ENCODE results near the gene MAPK11.

MAPK11 gene

DNA sequence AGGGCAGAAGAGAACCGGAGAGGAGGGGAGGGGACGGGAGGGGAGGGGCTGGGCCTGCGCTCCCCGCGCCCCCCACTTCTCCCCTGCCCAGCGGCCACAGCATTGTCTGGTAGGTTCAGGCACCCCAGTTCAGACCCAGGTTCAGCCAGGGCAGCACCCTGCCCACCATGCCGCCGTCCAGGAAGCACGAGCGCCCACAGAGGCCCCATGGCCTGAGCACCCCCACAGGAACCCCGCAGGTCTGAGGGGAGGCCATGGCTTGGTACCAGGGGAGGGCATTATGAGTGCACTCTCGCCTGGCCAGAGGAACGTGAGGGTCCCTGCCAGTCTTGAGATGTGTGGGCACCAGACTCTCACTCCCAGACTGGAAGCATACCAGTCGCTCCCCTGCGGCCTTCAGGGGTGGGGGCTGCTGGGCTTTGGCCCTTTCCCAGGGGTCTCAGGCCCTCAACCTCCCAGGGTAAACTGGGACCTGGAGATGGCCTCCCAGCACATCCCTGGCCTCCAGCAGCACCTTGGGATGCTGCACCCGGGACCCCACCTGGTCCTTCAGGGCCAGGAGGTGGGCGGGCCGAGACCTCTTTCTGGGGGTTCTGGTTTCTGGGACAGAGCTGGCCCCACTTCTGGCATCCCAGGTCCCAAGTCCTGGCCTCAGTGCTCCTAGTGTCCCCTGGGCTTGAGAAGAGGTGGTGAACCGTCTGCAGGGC lies 37.9 kb upstream of the MAPK11 start:
- 88 to 90% methylated on average over 14 to 17 of the region's 19 CpGs for WGBS, 2 experiments (ENCODE audit: insufficient coverage in 2 of 2)
- H3K4me3 ChIP-seq (ENCODE audit: extremely low read depth, insufficient read depth, low read length, poor library complexity, severe bottlenecking) = no peak overlapping the region
- H3K27ac ChIP-seq (ENCODE audit: low read depth, low read length, severe bottlenecking) = peak overlapping the region; percentile 44
- H3K36me3 ChIP-seq (ENCODE audit: control insufficient read depth, insufficient read depth, low read length) = peaks cover 16% of the 10 kb centered on the region
- peaks cover 38% of the 10 kb centered on the region for H3K4me1 ChIP-seq (ENCODE audit: control insufficient read depth, insufficient read depth, low read length, poor library complexity, severe bottlenecking)
- no peaks in the 10 kb centered on the region for H3K9me3 ChIP-seq (ENCODE audit: control insufficient read depth, low read length)

DNA sequence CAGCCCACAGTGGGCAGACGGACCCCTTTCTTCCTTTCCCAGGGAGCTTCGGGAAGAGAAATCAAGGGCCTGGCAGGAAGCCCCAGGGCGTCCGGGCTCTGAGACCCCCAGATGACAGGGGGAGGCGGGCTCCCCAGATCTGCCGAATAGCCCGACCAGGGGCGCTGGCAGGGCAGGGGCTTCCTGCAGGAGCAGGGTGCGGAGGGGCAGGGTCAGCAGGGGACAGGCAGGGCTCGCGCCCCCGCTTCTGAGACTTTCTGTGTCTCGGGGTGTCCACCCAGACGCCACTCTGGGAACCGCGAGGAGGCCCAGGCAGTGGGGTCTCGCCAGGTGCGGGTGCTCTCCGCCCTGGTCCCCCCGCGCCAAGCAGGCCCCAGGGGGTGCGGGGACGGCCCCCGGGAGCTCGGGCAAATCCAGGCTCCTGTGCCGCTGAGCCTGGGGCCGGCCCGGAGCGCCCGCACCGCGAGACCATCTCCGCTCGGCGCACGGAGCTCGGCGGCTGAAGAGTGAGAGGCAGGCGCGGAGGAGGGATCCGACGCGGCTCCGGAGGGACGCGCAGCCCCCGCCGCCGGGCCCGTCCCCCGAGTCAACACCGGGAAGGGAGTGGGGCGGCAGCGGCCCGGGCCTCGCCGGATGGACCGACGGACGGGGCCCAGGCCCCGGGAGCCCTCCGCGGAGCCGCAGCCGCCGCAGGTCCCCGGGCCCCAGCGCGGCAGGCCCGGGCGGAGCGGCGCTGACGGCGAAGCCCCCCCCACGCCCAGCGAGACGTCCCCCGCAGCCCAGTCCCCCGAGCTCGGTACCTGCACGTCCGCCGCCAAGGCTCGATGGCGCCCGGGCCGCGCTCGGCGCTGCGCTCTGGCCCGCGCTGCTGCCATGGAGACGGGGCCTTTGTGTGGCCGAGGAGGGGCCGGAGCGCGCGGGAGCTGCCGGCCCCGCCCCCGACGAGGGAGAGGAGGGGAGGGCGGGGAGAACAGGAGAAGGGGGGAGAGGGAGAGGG lies 36.9 kb upstream of the MAPK11 start, which contains the start of gene PLXNB2:
TSS of gene PLXNB2 (minus strand) at position 894 of the 997 bp plus-strand sequence. CDS start 17,062 bp downstream, outside the sequence.
- peaks cover 21% of the 10 kb centered on the region for H3K36me3 ChIP-seq (ENCODE audit: control insufficient read depth, insufficient read depth, low read length)
- H3K4me1 ChIP-seq (ENCODE audit: control insufficient read depth, insufficient read depth, low read length, poor library complexity, severe bottlenecking) = peaks cover 43% of the 10 kb centered on the region
- WGBS, 2 experiments (ENCODE audit: insufficient coverage in 2 of 2) = 0 to 1% methylated on average over 60 to 96 of the region's 105 CpGs
- H3K4me3 ChIP-seq (ENCODE audit: extremely low read depth, insufficient read depth, low read length, poor library complexity, severe bottlenecking) = peak within 1 kb of the TSS; percentile 79
- H3K9me3 ChIP-seq (ENCODE audit: control insufficient read depth, low read length) = no peaks in the 10 kb centered on the region
- H3K27ac ChIP-seq (ENCODE audit: low read depth, low read length, severe bottlenecking) = peak within 1 kb of the TSS; percentile 75

DNA sequence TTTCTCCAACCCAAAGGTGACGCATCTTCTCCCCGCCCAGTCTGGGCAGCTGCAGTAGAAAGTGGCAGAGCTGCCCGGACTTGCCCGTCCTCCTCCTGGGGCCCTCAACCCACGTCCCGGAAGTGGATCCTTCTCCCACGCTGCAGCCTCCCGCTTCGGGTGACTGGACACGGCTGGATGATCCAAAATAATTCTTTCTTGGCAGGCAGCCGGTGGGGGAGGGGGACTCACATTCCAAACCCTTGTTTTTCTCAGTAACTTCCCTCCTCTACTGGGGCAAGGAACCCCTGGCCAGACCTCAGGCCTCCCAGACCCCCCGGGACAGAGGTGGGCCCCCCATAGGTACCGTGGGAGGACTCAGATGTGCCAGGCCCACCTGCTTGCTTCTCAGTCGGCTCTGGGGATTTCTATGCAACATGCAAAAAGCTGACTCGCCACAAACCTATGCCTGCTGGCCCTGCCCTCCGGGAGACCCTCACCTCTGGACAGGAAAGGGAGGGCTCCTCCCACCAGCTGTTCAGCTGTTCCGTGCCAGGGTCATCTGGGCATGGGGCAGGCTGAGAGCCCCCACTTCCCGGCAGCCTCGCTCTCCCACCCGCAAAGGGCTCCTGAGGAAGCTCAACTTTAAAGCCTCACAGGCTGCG lies 35.9 kb upstream of the MAPK11 start:
- peaks cover 46% of the 10 kb centered on the region for H3K4me1 ChIP-seq (ENCODE audit: control insufficient read depth, insufficient read depth, low read length, poor library complexity, severe bottlenecking)
- H3K9me3 ChIP-seq (ENCODE audit: control insufficient read depth, low read length) = no peaks in the 10 kb centered on the region
- peak overlapping the region; percentile 79 for H3K4me3 ChIP-seq (ENCODE audit: extremely low read depth, insufficient read depth, low read length, poor library complexity, severe bottlenecking)
- WGBS, 2 experiments (ENCODE audit: insufficient coverage in 2 of 2) = 20 to 32% methylated on average over 16 to 18 of the region's 21 CpGs
- peak overlapping the region; percentile 32 for H3K27ac ChIP-seq (ENCODE audit: low read depth, low read length, severe bottlenecking)
- H3K36me3 ChIP-seq (ENCODE audit: control insufficient read depth, insufficient read depth, low read length) = peaks cover 28% of the 10 kb centered on the region

DNA sequence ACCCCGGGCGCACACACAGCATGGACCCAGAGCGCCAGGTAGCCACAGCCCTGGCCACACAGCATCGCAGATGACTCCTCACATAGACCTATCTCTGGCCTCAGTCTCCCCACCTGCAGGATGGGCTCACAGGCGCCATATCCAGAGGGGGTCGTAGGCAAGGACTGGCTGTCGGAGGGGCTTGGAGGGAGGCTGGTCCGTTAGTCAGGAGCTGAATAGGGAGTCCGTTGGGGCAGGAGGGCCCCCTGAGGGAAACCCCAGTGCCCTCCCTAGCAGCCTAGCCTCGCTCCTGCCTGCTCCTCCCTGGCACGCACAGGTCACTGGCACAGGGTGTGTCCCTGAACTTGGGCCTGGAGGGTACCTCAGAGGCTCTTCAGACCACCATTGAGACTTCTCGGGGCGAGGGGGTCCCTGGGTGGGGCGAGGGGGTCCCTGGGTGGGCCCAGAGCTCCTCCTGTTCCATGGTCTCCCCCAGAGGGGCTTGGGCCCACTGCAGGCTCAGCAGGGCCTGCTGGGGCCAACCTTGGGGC lies 35.3 kb upstream of the MAPK11 start:
- H3K36me3 ChIP-seq (ENCODE audit: control insufficient read depth, insufficient read depth, low read length) = peaks cover 34% of the 10 kb centered on the region
- no peaks in the 10 kb centered on the region for H3K9me3 ChIP-seq (ENCODE audit: control insufficient read depth, low read length)
- peaks cover 52% of the 10 kb centered on the region for H3K4me1 ChIP-seq (ENCODE audit: control insufficient read depth, insufficient read depth, low read length, poor library complexity, severe bottlenecking)
- WGBS, 2 experiments (ENCODE audit: insufficient coverage in 2 of 2) = 92 to 93% methylated on average over 7 to 10 of the region's 14 CpGs
- H3K4me3 ChIP-seq (ENCODE audit: extremely low read depth, insufficient read depth, low read length, poor library complexity, severe bottlenecking) = peak overlapping the region; percentile 79
- H3K27ac ChIP-seq (ENCODE audit: low read depth, low read length, severe bottlenecking) = peak overlapping the region; percentile 32

DNA sequence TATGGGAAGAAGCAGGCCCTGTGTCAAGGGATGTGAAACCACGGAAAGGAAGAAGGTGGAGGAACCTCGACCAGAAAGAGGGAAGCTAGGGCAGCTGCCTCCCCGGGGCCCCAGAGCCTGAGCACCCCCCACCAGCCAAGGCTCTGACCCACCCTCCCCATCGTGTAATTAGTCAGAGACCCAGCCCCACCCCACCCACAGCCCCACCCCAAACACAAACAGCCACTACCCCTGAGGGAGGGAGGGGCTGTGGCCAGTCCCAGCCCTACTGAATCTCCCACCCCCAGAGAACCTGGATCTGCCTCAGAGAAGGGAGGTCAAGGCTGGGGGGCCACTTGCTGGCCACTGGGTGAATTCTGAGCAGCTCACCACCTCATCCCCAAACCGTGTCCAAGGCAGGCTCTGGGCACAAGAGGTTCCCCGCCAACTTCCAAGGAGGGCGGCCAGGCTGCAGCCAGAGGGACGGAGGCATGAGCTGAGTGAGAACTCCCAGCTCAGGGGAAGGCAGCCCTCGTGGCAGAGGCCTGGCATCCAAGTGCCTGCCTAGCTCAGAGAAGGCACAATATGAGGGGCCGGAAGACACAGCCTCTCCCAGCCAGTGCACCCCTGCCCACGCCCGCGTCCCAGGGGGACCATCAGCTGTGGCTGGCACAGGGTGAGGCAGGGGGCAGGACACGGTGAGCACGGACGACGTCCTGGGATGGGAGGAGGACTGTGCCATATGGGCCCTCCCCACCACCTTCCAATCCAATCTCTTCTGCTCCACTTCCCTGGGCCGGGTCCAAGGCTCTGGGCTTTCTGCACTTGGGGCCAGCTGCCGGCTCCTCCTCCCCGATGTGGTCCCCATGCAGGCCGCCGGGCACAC lies 34.6 kb upstream of the MAPK11 start:
- no peaks in the 10 kb centered on the region for H3K9me3 ChIP-seq (ENCODE audit: control insufficient read depth, low read length)
- peaks cover 34% of the 10 kb centered on the region for H3K36me3 ChIP-seq (ENCODE audit: control insufficient read depth, insufficient read depth, low read length)
- no peak overlapping the region for H3K4me3 ChIP-seq (ENCODE audit: extremely low read depth, insufficient read depth, low read length, poor library complexity, severe bottlenecking)
- peaks cover 52% of the 10 kb centered on the region for H3K4me1 ChIP-seq (ENCODE audit: control insufficient read depth, insufficient read depth, low read length, poor library complexity, severe bottlenecking)
- WGBS, 2 experiments (ENCODE audit: insufficient coverage in 2 of 2) = 91% methylated on average over 15 to 18 of the region's 22 CpGs
- no peak overlapping the region for H3K27ac ChIP-seq (ENCODE audit: low read depth, low read length, severe bottlenecking)

DNA sequence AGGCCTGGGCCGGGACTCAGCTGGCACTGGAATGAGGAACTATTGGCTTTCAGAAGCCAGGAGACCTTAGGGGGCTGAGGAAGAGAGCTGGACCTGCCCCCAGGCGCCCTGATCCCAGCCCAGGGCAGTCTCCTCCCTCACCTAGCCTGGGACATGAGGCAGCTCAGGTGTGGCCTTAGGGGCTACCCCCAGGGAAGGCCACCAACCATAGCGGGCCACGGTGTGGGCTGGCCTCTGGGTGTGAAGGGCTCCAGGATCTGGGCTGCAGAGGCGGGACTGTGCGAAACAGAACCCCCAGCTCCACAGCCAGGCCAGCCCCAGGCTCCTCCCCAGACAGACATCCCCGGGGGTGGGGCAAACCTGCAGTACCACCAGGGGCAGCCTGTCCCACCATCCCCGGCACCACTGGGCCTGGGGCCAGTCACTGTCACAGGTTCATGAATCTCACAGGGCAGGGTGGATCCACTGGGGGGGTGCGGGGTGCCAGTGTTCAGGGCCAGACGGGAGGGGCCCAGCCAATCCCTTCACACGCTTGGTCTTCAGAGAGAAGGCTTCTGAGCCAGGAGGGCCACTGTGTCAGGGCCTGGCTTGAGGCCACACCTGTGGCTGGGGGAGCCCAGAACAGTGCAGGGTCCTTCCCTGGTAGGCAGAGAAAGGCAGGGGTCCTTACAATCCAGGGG lies 33.8 kb upstream of the MAPK11 start:
- WGBS, 2 experiments (ENCODE audit: insufficient coverage in 2 of 2) = 76% methylated on average over 10 to 11 of the region's 11 CpGs
- Histone ChIP-seq H3K4me1 (ENCODE audit: control insufficient read depth, insufficient read depth, low read length, poor library complexity, severe bottlenecking) (peaks cover 55% of the 10 kb centered on the region), H3K9me3 (ENCODE audit: control insufficient read depth, low read length) (no peaks in the 10 kb centered on the region), H3K27ac (ENCODE audit: low read depth, low read length, severe bottlenecking) (peak overlapping the region; percentile 16), H3K4me3 (ENCODE audit: extremely low read depth, insufficient read depth, low read length, poor library complexity, severe bottlenecking) (no peak overlapping the region), H3K36me3 (ENCODE audit: control insufficient read depth, insufficient read depth, low read length) (peaks cover 34% of the 10 kb centered on the region)

DNA sequence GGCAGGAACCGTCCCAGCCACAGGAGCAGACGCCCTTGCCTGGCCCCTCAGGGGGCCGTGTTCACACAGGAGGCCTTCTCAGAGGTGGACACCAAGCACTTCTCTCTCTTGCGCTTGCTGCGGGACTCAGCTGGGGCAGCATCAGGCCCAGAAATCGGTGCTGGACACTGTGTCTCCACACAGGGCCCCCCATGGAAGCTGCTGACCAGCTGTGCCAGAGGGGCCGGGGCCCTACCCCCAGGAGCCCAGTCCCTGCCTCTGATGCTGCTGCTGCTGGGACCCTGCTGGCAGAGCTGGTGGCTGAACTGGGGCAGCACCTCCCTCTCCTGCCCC lies 33.3 kb upstream of the MAPK11 start:
- Histone ChIP-seq H3K9me3 (ENCODE audit: control insufficient read depth, low read length) (no peaks in the 10 kb centered on the region), H3K4me1 (ENCODE audit: control insufficient read depth, insufficient read depth, low read length, poor library complexity, severe bottlenecking) (peaks cover 53% of the 10 kb centered on the region), H3K27ac (ENCODE audit: low read depth, low read length, severe bottlenecking) (peak overlapping the region; percentile 16), H3K4me3 (ENCODE audit: extremely low read depth, insufficient read depth, low read length, poor library complexity, severe bottlenecking) (no peak overlapping the region), H3K36me3 (ENCODE audit: control insufficient read depth, insufficient read depth, low read length) (peaks cover 34% of the 10 kb centered on the region)
- 90 to 96% methylated on average over 6 to 7 of the region's 7 CpGs for WGBS, 2 experiments (ENCODE audit: insufficient coverage in 2 of 2)

DNA sequence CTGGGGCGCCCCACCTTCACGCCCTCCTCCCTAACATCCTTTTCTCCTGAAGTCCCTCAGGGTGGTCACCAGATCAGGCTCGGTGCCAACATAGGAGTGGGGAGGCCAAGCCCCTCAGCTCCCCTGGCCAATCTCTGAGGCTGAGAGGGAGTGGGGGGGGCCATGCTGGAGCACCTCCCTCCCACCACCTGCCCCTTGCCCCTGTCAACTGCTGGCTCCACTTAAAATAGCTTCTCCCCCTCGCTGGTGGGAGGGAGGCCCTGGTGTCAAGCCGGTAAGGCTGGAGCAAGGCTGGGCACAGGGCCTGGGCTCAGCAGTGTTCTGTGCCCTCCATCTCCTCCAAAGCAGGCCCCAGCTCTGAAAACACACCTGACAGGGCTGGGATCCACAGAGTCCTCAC lies 32.4 kb upstream of the MAPK11 start:
- no peak overlapping the region for H3K4me3 ChIP-seq (ENCODE audit: extremely low read depth, insufficient read depth, low read length, poor library complexity, severe bottlenecking)
- peaks cover 45% of the 10 kb centered on the region for H3K4me1 ChIP-seq (ENCODE audit: control insufficient read depth, insufficient read depth, low read length, poor library complexity, severe bottlenecking)
- WGBS, 2 experiments (ENCODE audit: insufficient coverage in 2 of 2) = 83 to 86% methylated on average over 1 to 2 of the region's 5 CpGs
- H3K9me3 ChIP-seq (ENCODE audit: control insufficient read depth, low read length) = no peaks in the 10 kb centered on the region
- peaks cover 34% of the 10 kb centered on the region for H3K36me3 ChIP-seq (ENCODE audit: control insufficient read depth, insufficient read depth, low read length)
- H3K27ac ChIP-seq (ENCODE audit: low read depth, low read length, severe bottlenecking) = no peak overlapping the region

DNA sequence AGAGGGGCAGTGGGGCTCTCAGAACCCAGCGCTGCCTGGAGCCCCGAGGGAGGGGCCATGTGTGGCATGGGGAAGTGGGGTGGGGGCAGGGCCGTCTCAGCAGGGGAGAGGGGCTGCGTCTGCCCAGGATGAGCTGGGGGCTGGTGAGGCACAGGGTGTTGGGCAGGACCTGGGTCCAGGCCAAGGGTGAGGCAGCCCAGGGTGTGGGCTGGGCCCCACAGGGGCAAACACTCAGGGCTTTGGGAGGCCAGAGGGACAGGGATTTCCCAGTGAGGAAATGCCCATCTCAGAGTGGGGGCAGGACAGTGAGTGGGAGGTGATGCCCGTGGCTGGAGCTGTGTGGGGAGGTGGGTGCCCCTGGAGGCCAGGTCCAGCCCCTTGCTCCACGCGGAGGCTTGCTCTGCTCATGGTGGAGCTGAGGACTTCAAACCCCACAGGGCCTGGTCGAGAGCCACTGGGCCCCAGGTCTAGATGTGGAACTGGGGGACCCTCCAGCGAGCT lies 31.9 kb upstream of the MAPK11 start:
- Histone ChIP-seq H3K9me3 (ENCODE audit: control insufficient read depth, low read length) (no peaks in the 10 kb centered on the region), H3K4me3 (ENCODE audit: extremely low read depth, insufficient read depth, low read length, poor library complexity, severe bottlenecking) (no peak overlapping the region), H3K27ac (ENCODE audit: low read depth, low read length, severe bottlenecking) (no peak overlapping the region), H3K36me3 (ENCODE audit: control insufficient read depth, insufficient read depth, low read length) (peaks cover 34% of the 10 kb centered on the region), H3K4me1 (ENCODE audit: control insufficient read depth, insufficient read depth, low read length, poor library complexity, severe bottlenecking) (peaks cover 45% of the 10 kb centered on the region)
- 89 to 91% methylated on average over 6 to 9 of the region's 9 CpGs for WGBS, 2 experiments (ENCODE audit: insufficient coverage in 2 of 2)
